ENCODE measurements around the gene FAM193A.

FAM193A gene

DNA sequence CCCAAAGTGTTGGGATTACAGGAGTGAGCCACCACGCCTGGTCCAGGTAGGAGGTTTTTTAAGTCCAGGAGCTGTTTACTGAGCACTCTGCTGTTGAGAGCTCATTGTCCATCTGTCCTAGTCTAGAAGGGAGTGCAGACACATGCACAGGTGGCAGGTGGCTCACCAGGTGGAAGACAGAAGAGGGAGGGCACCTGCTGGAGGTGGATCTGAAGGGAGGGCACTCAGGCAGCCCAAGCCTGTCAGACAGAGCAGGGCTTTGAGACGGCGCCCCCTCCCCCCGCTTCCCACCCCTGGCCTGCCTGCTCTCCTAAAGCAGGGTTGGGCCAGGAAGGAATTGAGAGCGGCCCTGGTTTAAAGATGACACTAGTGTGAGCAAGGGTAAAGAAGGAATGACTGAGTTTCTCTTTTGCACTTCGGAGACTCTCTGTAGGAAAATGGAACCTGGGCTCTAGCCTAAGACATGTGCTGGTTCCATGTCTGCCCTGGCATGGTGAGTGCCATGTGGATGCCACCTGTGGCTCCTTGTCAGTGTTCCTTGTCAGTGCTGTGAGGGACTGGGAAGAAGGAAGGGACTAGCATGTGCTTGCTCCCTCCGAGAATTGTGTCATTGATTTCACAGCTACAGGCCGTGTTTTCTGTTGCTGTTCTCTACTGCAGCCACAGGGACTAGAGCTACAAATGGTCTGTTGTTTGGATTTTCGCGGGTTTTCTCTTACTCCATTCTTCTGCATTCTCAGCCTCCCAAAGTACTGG is 111.1 kb downstream of the FAM193A start:
- TF ChIP-seq SIN3A (IDR thresholded peaks at IDR 0.05; ENCODE audit: borderline replicate concordance, insufficient read depth, low read length): no peak
- TF ChIP-seq, protein P1, sequence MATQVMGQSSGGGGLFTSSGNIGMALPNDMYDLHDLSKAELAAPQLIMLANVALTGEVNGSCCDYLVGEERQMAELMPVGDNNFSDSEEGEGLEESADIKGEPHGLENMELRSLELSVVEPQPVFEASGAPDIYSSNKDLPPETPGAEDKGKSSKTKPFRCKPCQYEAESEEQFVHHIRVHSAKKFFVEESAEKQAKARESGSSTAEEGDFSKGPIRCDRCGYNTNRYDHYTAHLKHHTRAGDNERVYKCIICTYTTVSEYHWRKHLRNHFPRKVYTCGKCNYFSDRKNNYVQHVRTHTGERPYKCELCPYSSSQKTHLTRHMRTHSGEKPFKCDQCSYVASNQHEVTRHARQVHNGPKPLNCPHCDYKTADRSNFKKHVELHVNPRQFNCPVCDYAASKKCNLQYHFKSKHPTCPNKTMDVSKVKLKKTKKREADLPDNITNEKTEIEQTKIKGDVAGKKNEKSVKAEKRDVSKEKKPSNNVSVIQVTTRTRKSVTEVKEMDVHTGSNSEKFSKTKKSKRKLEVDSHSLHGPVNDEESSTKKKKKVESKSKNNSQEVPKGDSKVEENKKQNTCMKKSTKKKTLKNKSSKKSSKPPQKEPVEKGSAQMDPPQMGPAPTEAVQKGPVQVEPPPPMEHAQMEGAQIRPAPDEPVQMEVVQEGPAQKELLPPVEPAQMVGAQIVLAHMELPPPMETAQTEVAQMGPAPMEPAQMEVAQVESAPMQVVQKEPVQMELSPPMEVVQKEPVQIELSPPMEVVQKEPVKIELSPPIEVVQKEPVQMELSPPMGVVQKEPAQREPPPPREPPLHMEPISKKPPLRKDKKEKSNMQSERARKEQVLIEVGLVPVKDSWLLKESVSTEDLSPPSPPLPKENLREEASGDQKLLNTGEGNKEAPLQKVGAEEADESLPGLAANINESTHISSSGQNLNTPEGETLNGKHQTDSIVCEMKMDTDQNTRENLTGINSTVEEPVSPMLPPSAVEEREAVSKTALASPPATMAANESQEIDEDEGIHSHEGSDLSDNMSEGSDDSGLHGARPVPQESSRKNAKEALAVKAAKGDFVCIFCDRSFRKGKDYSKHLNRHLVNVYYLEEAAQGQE (IDR thresholded peaks at IDR 0.05; ENCODE audit: insufficient read depth in 1 of 2, low read depth in 2 of 2, low read length in 2 of 2): no peak
- TF ChIP-seq FOXP2 (optimal IDR thresholded peaks at IDR 0.05; ENCODE audit: borderline replicate concordance, extremely low read depth, extremely low read length, insufficient read depth): no peak
- no peak for TF ChIP-seq TAF1 (IDR thresholded peaks at IDR 0.05; ENCODE audit: borderline replicate concordance, insufficient read depth, low read length)
- TF ChIP-seq POLR2AphosphoS5 (IDR thresholded peaks at IDR 0.05; ENCODE audit: low read depth, low read length): no peak

DNA sequence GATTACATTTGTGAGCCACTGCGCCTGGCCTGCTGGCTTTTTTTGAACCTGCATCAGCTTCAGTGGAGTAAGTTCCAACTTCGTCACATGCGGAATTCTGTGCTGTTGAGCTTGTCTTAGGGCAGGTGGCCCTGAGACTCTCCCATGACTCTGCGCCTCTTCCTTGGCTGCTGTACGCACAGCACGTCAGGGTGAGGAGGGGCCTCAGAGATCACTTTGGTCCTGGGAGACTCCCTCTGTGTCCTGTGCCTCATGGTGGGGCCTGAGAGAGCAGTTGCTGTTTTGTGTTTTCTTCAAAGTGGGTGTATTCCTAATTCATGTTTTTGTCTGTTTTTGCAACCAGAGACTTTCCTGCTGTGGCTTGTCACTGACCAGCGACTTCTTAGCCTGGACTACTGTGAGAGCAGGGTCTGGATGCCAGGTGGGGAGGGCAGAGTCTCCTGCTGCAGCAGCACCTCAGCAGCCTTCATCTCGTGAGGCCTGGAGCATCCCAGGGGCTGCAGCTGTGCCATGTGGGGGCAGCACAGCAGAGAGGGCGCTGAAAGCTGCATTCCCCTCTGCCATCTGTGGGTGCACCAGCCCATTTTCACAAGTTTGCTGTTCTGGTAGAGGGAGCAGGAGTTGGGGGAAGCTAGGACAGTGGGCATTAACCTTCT is 111.8 kb downstream of the FAM193A start:
- TF ChIP-seq FOXP2 (optimal IDR thresholded peaks at IDR 0.05; ENCODE audit: borderline replicate concordance, extremely low read depth, extremely low read length, insufficient read depth): no peak
- no peak for TF ChIP-seq SIN3A (IDR thresholded peaks at IDR 0.05; ENCODE audit: borderline replicate concordance, insufficient read depth, low read length)
- no peak for TF ChIP-seq POLR2AphosphoS5 (IDR thresholded peaks at IDR 0.05; ENCODE audit: low read depth, low read length)
- TF ChIP-seq TAF1 (IDR thresholded peaks at IDR 0.05; ENCODE audit: borderline replicate concordance, insufficient read depth, low read length): no peak
- TF ChIP-seq, protein P1 (IDR thresholded peaks at IDR 0.05; ENCODE audit: insufficient read depth in 1 of 2, low read depth in 2 of 2, low read length in 2 of 2): no peak

GRCh38 chr4:2649604-2650114 is 113.2 kb downstream of the FAM193A start:
- TF ChIP-seq TAF1 (IDR thresholded peaks at IDR 0.05; ENCODE audit: borderline replicate concordance, insufficient read depth, low read length): no peak
- no peak for TF ChIP-seq POLR2AphosphoS5 (IDR thresholded peaks at IDR 0.05; ENCODE audit: low read depth, low read length)
- TF ChIP-seq FOXP2 (optimal IDR thresholded peaks at IDR 0.05; ENCODE audit: borderline replicate concordance, extremely low read depth, extremely low read length, insufficient read depth): no peak
- no peak for TF ChIP-seq SIN3A (IDR thresholded peaks at IDR 0.05; ENCODE audit: borderline replicate concordance, insufficient read depth, low read length)
- TF ChIP-seq, protein P1 (IDR thresholded peaks at IDR 0.05; ENCODE audit: insufficient read depth in 1 of 2, low read depth in 2 of 2, low read length in 2 of 2): no peak

DNA sequence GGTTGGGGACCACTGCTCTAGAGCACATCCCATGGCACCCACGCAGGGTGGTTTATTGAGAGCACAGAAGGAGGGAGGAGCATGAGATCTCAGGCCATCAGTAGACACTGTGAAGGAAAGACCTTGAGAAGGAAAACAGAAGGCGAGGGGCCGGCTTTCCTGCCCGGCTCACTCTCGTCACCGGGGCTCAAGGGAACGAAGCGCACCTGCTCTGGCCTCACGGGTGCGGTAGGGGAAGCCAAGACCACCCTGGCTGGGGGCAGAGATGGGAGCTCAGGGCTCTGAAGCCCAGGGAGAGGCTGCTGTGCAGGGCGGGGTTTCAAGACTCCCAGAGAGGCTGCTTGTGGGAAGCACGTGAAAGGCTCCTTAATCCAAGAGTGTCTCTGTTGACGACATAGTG is 113.8 kb downstream of the FAM193A start:
- TF ChIP-seq, protein P1 (IDR thresholded peaks at IDR 0.05; ENCODE audit: insufficient read depth in 1 of 2, low read depth in 2 of 2, low read length in 2 of 2): no peak
- TF ChIP-seq POLR2AphosphoS5 (IDR thresholded peaks at IDR 0.05; ENCODE audit: low read depth, low read length): no peak
- TF ChIP-seq TAF1 (IDR thresholded peaks at IDR 0.05; ENCODE audit: borderline replicate concordance, insufficient read depth, low read length): no peak
- no peak for TF ChIP-seq FOXP2 (optimal IDR thresholded peaks at IDR 0.05; ENCODE audit: borderline replicate concordance, extremely low read depth, extremely low read length, insufficient read depth)
- TF ChIP-seq SIN3A (IDR thresholded peaks at IDR 0.05; ENCODE audit: borderline replicate concordance, insufficient read depth, low read length): no peak
